ENCODE data around the gene ANGPTL2. TPM values are rescaled to one million over a fixed set of nuclear protein-coding genes. Genes with fewer than 3 reads are reported as not detected.
"Not testable (repeated sequence)": the region's sequence is repeated elsewhere in the genome, so short reads cannot be mapped to it uniquely, and the experiment has no call there.

ANGPTL2 gene
- total RNA-seq, 3 donors from 2014 or later: 4.1 to 50.9 (median 11.6) TPM

GRCh38 chr9:127153501-127153900 lies 31.1 kb upstream of the ANGPTL2 start:
- DNase-seq (no peak), ATAC-seq (no peak)
- intact Hi-C loops (cut with DNase I, micrococcal nuclease): no loop called here
- no peaks in the 10 kb centered on the region for H3K9me3 ChIP-seq
- no peaks in the 10 kb centered on the region for H3K36me3 ChIP-seq (ENCODE audit: low read depth)
- TF ChIP-seq CTCF (IDR thresholded peaks at IDR 0.05): no peak
- H3K4me1 ChIP-seq (ENCODE audit: low read depth): no peaks in the 10 kb centered on the region
- H3K4me3 ChIP-seq: no peak overlapping the region

- no peaks in the 10 kb centered on the region for H3K36me3 ChIP-seq (ENCODE audit: low read depth)
- no peaks in the 10 kb centered on the region for H3K4me1 ChIP-seq (ENCODE audit: low read depth)
- no peak overlapping the region for H3K4me3 ChIP-seq
- DNase-seq (no peak), ATAC-seq (no peak)
- intact Hi-C loops (cut with DNase I, micrococcal nuclease): no loop called here
- no peak for TF ChIP-seq CTCF (IDR thresholded peaks at IDR 0.05)
- no peaks in the 10 kb centered on the region for H3K9me3 ChIP-seq
Observed at GRCh38 chr9:127149463-127150390, 27.3 kb upstream of the ANGPTL2 start.

- Histone ChIP-seq H3K4me1 (ENCODE audit: low read depth) (no peaks in the 10 kb centered on the region), H3K36me3 (ENCODE audit: low read depth) (no peaks in the 10 kb centered on the region), H3K9me3 (no peaks in the 10 kb centered on the region), H3K4me3 (no peak overlapping the region)
- ATAC-seq (no peak), DNase-seq (no peak)
- no peak for TF ChIP-seq CTCF (IDR thresholded peaks at IDR 0.05)
- intact Hi-C loops (cut with DNase I, micrococcal nuclease): no loop called here
Observed at GRCh38 chr9:127149010-127149409, 26.6 kb upstream of the ANGPTL2 start.

- no peak overlapping the region for H3K4me3 ChIP-seq
- no peak for TF ChIP-seq CTCF (IDR thresholded peaks at IDR 0.05)
- no peaks in the 10 kb centered on the region for H3K36me3 ChIP-seq (ENCODE audit: low read depth)
- no peaks in the 10 kb centered on the region for H3K4me1 ChIP-seq (ENCODE audit: low read depth)
- DNase-seq: no peak
- no peaks in the 10 kb centered on the region for H3K9me3 ChIP-seq
- intact Hi-C loops (cut with DNase I, micrococcal nuclease): no loop called here
- ATAC-seq: no peak
Observed at GRCh38 chr9:127148014-127148413, 25.6 kb upstream of the ANGPTL2 start.

- H3K4me1 ChIP-seq (ENCODE audit: low read depth): no peaks in the 10 kb centered on the region
- DNase-seq (no peak), ATAC-seq (no peak)
- H3K4me3 ChIP-seq: no peak overlapping the region
- intact Hi-C loops (cut with DNase I, micrococcal nuclease): no loop called here
- H3K36me3 ChIP-seq (ENCODE audit: low read depth): no peaks in the 10 kb centered on the region
- H3K9me3 ChIP-seq: no peaks in the 10 kb centered on the region
- TF ChIP-seq CTCF (IDR thresholded peaks at IDR 0.05): no peak
Observed at GRCh38 chr9:127147251-127147650, 24.8 kb upstream of the ANGPTL2 start.

GRCh38 chr9:127146841-127147240 lies 24.4 kb upstream of the ANGPTL2 start:
- DNase-seq; ATAC-seq; intact Hi-C loops (cut with DNase I, micrococcal nuclease); H3K36me3 ChIP-seq (ENCODE audit: low read depth); H3K4me1 ChIP-seq (ENCODE audit: low read depth); H3K9me3 ChIP-seq; H3K4me3 ChIP-seq: not testable (repeated sequence)

Measured in mucosa of descending colon (tissue), 3 donors.